HepG2 (cell line): ENCODE data around the gene LZTS2. TPM values are rescaled to one million over a fixed set of nuclear protein-coding genes. Genes with fewer than 3 reads are reported as not detected.
A peak's percentile ranks its signal among the peaks of the same experiment; 100 is the strongest.

ENCODE experiments used
- ATAC-seq: fragments of 200-7000 bp; cut with Tn5 transposase; 3 replicates; pipeline ENCODE4 v1.9.1; 2020; ENCODE audit warnings: mild to moderate bottlenecking, moderate library complexity
- BruUV-seq: library from RNA; stranded (reverse); fragments of 400-500 nt; replicated peaks from 2 replicates; lab custom pipeline; 2021; lab: Mats Ljungman, UMichigan
- CTCF ChIA-PET: fragments of 300-600 bp; formaldehyde crosslinking; extraction: SDS; loops from one replicate; lab custom pipeline; 2021; ENCODE audit warnings: low total read pairs, inconsistent platforms, low intra/inter-chr PET ratio; lab: Yijun Ruan, JAX
- POLR2A ChIA-PET: fragments of 350-600 bp; sonication (Branson Sonifier 250); formaldehyde crosslinking; loops from one replicate; lab custom pipeline; 2020; ENCODE audit warnings: antibody characterized with exemption, inconsistent platforms; lab: Yijun Ruan, JAX
- DNase-seq: peaks from one replicate; pipeline ENCODE4 v3.0.0-alpha.2; 2015; ENCODE audit warnings: low spot score
- FAIRE-seq: peaks from 3 replicates; lab custom pipeline; 2011; peaks lifted over from hg19 to GRCh38; lab: Jason Lieb, UNC
- H2AFZ ChIP-seq: one replicate; pipeline ENCODE4 v1.6.1; 2011; ENCODE audit warnings: low read length, inconsistent platforms
- H3K27ac ChIP-seq: fragments of 300-600 bp; 3 replicates; pipeline ENCODE4 v1.8.0; 2011; ENCODE audit warnings: mixed run types, mild to moderate bottlenecking, mixed read lengths, low read length, inconsistent platforms; ENCODE audit not compliant: insufficient read depth; ENCODE audit errors: extremely low read length
- H3K27me3 ChIP-seq, 2 experiments: fragments of 200-600 bp in 1 of 2; 2 replicates in 1 of 2; 3 replicates in 1 of 2; pipeline versions ENCODE4 v1.6.0 to v1.8.0; 2011; ENCODE audit warnings: low read length in 2 of 2, mild to moderate bottlenecking in 2 of 2, moderate library complexity in 2 of 2, inconsistent platforms in 1 of 2; ENCODE audit not compliant: insufficient read depth in 2 of 2, control insufficient read depth in 1 of 2
- H3K36me3 ChIP-seq, 2 experiments: fragments of 200-600 bp in 1 of 2; replicated peaks in 1 of 2; 2 replicates in 1 of 2; 3 replicates in 1 of 2; pipeline versions ENCODE4 v1.5.1 to v1.8.0; 2011; ENCODE audit warnings: low read length in 2 of 2, inconsistent platforms in 1 of 2; ENCODE audit not compliant: insufficient read depth in 2 of 2, control insufficient read depth in 1 of 2
- H3K4me1 ChIP-seq: 2 replicates; pipeline ENCODE4 v1.5.1; 2012; ENCODE audit warnings: low read length, inconsistent platforms; ENCODE audit not compliant: insufficient read depth
- H3K4me2 ChIP-seq: 2 replicates; pipeline ENCODE4 v1.6.0; 2011; ENCODE audit warnings: low read depth, low read length, inconsistent platforms
- H3K4me3 ChIP-seq, 3 experiments: fragments of 200-600 bp in 1 of 3; sonication (generic), shearing (Covaris generic) in 1 of 3; replicated peaks in 1 of 3; 2 replicates each; pipeline ENCODE4 v1.5.1; 2011 to 2016; ENCODE audit warnings: low read length in 3 of 3, inconsistent platforms in 2 of 3, low read depth in 2 of 3, mild to moderate bottlenecking in 2 of 3, control low read depth in 1 of 3, mixed read lengths in 1 of 3; ENCODE audit not compliant: insufficient read depth in 1 of 3
- H3K79me2 ChIP-seq: one replicate; pipeline ENCODE4 v1.6.1; 2011; ENCODE audit warnings: low read length, inconsistent platforms; ENCODE audit not compliant: insufficient read depth
- H3K9ac ChIP-seq: 2 replicates; pipeline ENCODE4 v1.6.0; 2011; ENCODE audit warnings: mild to moderate bottlenecking, low read depth, low read length, inconsistent platforms; ENCODE audit not compliant: insufficient read depth
- H3K9me3 ChIP-seq: 2 replicates; pipeline ENCODE4 v1.5.1; 2012; ENCODE audit warnings: mild to moderate bottlenecking, low read length
- H4K20me1 ChIP-seq: 2 replicates; pipeline ENCODE4 v1.6.0; 2011; ENCODE audit warnings: inconsistent platforms, mild to moderate bottlenecking, low read length, moderate library complexity; ENCODE audit not compliant: insufficient read depth
- BATF2 ChIP-seq: sonication (generic); formaldehyde crosslinking; IDR thresholded peaks from 2 replicates; pipeline ENCODE4 v1.8.0; 2022; ENCODE audit warnings: mild to moderate bottlenecking, missing genetic modification reagents, moderate library complexity
- GPBP1L1 ChIP-seq: sonication (generic); formaldehyde crosslinking; IDR thresholded peaks from 2 replicates; pipeline ENCODE4 v1.5.0; 2020; ENCODE audit warnings: mild to moderate bottlenecking, missing genetic modification reagents
- PAF1 ChIP-seq: IDR thresholded peaks from 2 replicates; pipeline ENCODE4 v1.6.1; 2016; ENCODE audit warnings: missing genetic modification reagents, missing compliant biosample characterization
- RBFOX2 ChIP-seq: fragments of 200-400 bp; formaldehyde crosslinking; IDR thresholded peaks from 2 replicates; pipeline ENCODE4 v1.6.1; 2017; ENCODE audit warnings: low read depth, mild to moderate bottlenecking, low read length
- SIN3A ChIP-seq: IDR thresholded peaks from 2 replicates; pipeline ENCODE4 v1.6.1; 2011; ENCODE audit warnings: low read depth, mild to moderate bottlenecking, control low read depth, low read length, borderline replicate concordance
- SP2 ChIP-seq: sonication (generic); formaldehyde crosslinking; IDR thresholded peaks from 2 replicates; pipeline ENCODE4 v1.5.1; 2020; ENCODE audit warnings: mild to moderate bottlenecking, missing genetic modification reagents
- ZNF17 ChIP-seq: sonication (generic); formaldehyde crosslinking; IDR thresholded peaks from 2 replicates; pipeline ENCODE4 v1.5.0; 2020; ENCODE audit warnings: mild to moderate bottlenecking, missing genetic modification reagents
- ZNF230 ChIP-seq: sonication (generic); formaldehyde crosslinking; IDR thresholded peaks from 2 replicates; pipeline ENCODE4 v1.4.0; 2020; ENCODE audit warnings: mild to moderate bottlenecking, missing genetic modification reagents
- ZNF33A ChIP-seq: sonication (generic); formaldehyde crosslinking; IDR thresholded peaks from 2 replicates; pipeline ENCODE4 v1.5.1; 2020; ENCODE audit warnings: missing genetic modification reagents, mild to moderate bottlenecking, moderate library complexity, borderline replicate concordance
- ZNF704 ChIP-seq: sonication (generic); formaldehyde crosslinking; IDR thresholded peaks from 2 replicates; pipeline ENCODE4 v1.8.1; 2023; ENCODE audit warnings: mild to moderate bottlenecking, inconsistent platforms, moderate library complexity, missing genetic modification reagents, borderline replicate concordance
- ZNF83 ChIP-seq: sonication (generic); formaldehyde crosslinking; IDR thresholded peaks from 2 replicates; pipeline ENCODE4 v1.4.0; 2020; ENCODE audit warnings: missing genetic modification reagents, mild to moderate bottlenecking, borderline replicate concordance
- ZSCAN5A ChIP-seq: sonication (generic); formaldehyde crosslinking; IDR thresholded peaks from 2 replicates; pipeline ENCODE4 v1.8.0; 2022; ENCODE audit warnings: mild to moderate bottlenecking, missing genetic modification reagents, borderline replicate concordance
- WGBS: methylation state at CpG from one replicate; pipeline ENCODE4 v1.1.6; 2017; ENCODE audit warnings: low lambda C conversion rate; 5-methylcytosine and 5-hydroxymethylcytosine counted together
- in situ Hi-C: cut with HindIII; loops from 2 replicates; pipeline ENCODE4 v1.10.0; 2017; ENCODE audit warnings: low pct_unique_long_range_greater_than_20kb; ENCODE audit not compliant: extremely low pct_ligation_motif_present
- intact Hi-C: fragments of 100-400 bp; cut with micrococcal nuclease; formaldehyde crosslinking; loops from one replicate; pipeline ENCODE4 v1.10.0; 2022; ENCODE audit not compliant: unreplicated experiment
- polyA plus RNA-seq, 8 experiments: library from polyadenylated mRNA; depleted of rRNA in 3 of 8; stranded (reverse) in 7 of 8; unstranded in 1 of 8; fragments of >200 nt; fragmentation: Illumina TruSeq in 4 of 8; extraction: Trizol in 4 of 8; gene quantifications; 2 replicates each; pipeline versions ENCODE4 v1.2.1 to v1.2.3, GENCODE V29; 2011 to 2016; ENCODE audit warnings: low read depth in 4 of 8, missing spikeins in 1 of 8, mixed read lengths in 1 of 8; ENCODE audit not compliant: insufficient read depth in 1 of 8
- total RNA-seq, 5 experiments: library from RNA; depleted of rRNA; stranded (reverse); fragments of >200 nt; fragmentation: Illumina TruSeq; extraction: Trizol; gene quantifications; 2 replicates each; pipeline ENCODE4 v1.2.3, GENCODE V29; 2016; ENCODE audit warnings: low read depth in 1 of 5

Gene LZTS2
- total and polyA plus RNA-seq, 2 of the 13 experiments (the other 11 are each of a cell fraction or from before 2014, with no cell fraction given), result 43.6 to 65.6 TPM

- FAIRE-seq (no peak), ATAC-seq (no peak), DNase-seq (no peak)
- Histone ChIP-seq H3K36me3 (peaks cover 42 to 84% of the 10 kb centered on the region in 2 experiments), H3K4me1 (peaks cover 36% of the 10 kb centered on the region), H3K9me3 (no peaks in the 10 kb centered on the region), H3K4me2 (no peak overlapping the region), H3K9ac (no peak overlapping the region), H4K20me1 (no peaks in the 10 kb centered on the region), H2AFZ (no peak overlapping the region), H3K4me3 (no peak overlapping the region), H3K27me3 (no peaks in the 10 kb centered on the region), H3K27ac (no peak overlapping the region), H3K79me2 (peaks cover 25% of the 10 kb centered on the region)
- CTCF ChIA-PET, result no interaction called here
- no TSS peak for BruUV-seq
- in situ Hi-C loops, result no loop called here
- intact Hi-C loops, result no loop called here
- 96% methylated on average over 3 of the region's 3 CpGs for whole genome bisulfite sequencing
- POLR2A ChIA-PET, result interaction anchor here (1.0 to 1.9 kb wide), 2 partner anchors 8 to 20 kb away, joined by 3 to 8 read pairs; no protein-coding TSS in a partner anchor
- TF ChIP-seq ZNF83 (CRISPR knock-in tag) (no peak), BATF2 (CRISPR knock-in tag) (no peak), PAF1 (0 out of 2 replicates have a peak, but pooled peaks have one; percentile 22)
Observed at GRCh38 chr10:100976906-100977305, 22.7 kb upstream of the LZTS2 start.

GRCh38 chr10:100977436-100977835 is 22.2 kb upstream of the LZTS2 start:
- no TSS peak for BruUV-seq
- POLR2A ChIA-PET, result interaction anchor here (1.0 to 1.9 kb wide), 2 partner anchors 8 to 19 kb away, joined by 3 to 8 read pairs; no protein-coding TSS in a partner anchor
- FAIRE-seq, result no peak
- ATAC-seq, result no peak
- H3K79me2 ChIP-seq, result peaks cover 19% of the 10 kb centered on the region
- no peak for DNase-seq
- no peaks in the 10 kb centered on the region for H3K9me3 ChIP-seq
- peaks cover 31% of the 10 kb centered on the region for H3K4me1 ChIP-seq
- H3K36me3 ChIP-seq, result peaks cover 41 to 84% of the 10 kb centered on the region in 2 experiments
- H4K20me1 ChIP-seq, result no peaks in the 10 kb centered on the region
- WGBS, result 100% methylated on average over 4 of the region's 6 CpGs
- no peaks in the 10 kb centered on the region for H3K27me3 ChIP-seq
- in situ Hi-C loops (no loop called here), intact Hi-C loops (no loop called here)
- H3K4me2 ChIP-seq, result no peak overlapping the region
- no peak overlapping the region for H3K9ac ChIP-seq
- no peak overlapping the region for H3K4me3 ChIP-seq
- H3K27ac ChIP-seq, result no peak overlapping the region
- no peak overlapping the region for H2AFZ ChIP-seq
- CTCF ChIA-PET, result no interaction called here
- TF ChIP-seq ZSCAN5A (CRISPR knock-in tag) (no peak), ZNF704 (CRISPR knock-in tag) (no peak), ZNF230 (CRISPR knock-in tag) (no peak), ZNF33A (CRISPR knock-in tag) (no peak), SP2 (CRISPR knock-in tag) (no peak), GPBP1L1 (CRISPR knock-in tag) (no peak), RBFOX2 (peak; percentile 41; the same call in 1 of the 2 replicates), SIN3A (no peak), ZNF17 (no peak)
